H9 (cell line): ENCODE measurements around the gene EVI5L. TPM values are rescaled to one million over a fixed set of nuclear protein-coding genes. Genes with fewer than 3 reads are reported as not detected.

Source experiments
- DNase-seq: peaks from one replicate; pipeline ENCODE4 v3.0.0-alpha.2; 2017
- H2AFZ ChIP-seq: one replicate; pipeline ENCODE4 v1.6.1; 2013; ENCODE audit warnings: mild to moderate bottlenecking, low read length, control low read depth, moderate library complexity
- H2AK5ac ChIP-seq: 2 replicates; pipeline ENCODE4 v1.6.1; 2013; ENCODE audit warnings: low read length, control low read depth, mixed read lengths; ENCODE audit not compliant: insufficient read length
- H2BK120ac ChIP-seq: one replicate; pipeline ENCODE4 v1.6.1; 2013; ENCODE audit warnings: low read depth, mild to moderate bottlenecking, low read length, control low read depth, inconsistent platforms; ENCODE audit not compliant: poor library complexity, severe bottlenecking
- H2BK12ac ChIP-seq: 2 replicates; pipeline ENCODE4 v1.6.1; 2013; ENCODE audit warnings: low read length, control low read depth, mixed read lengths, low read depth; ENCODE audit not compliant: insufficient read length
- H2BK15ac ChIP-seq: 2 replicates; pipeline ENCODE4 v1.6.1; 2013; ENCODE audit warnings: low read depth, low read length, control low read depth
- H2BK20ac ChIP-seq: one replicate; pipeline ENCODE4 v1.6.1; 2013; ENCODE audit warnings: low read depth, mild to moderate bottlenecking, low read length, control low read depth, inconsistent platforms; ENCODE audit not compliant: poor library complexity, severe bottlenecking
- H2BK5ac ChIP-seq: 2 replicates; pipeline ENCODE4 v1.6.1; 2013; ENCODE audit warnings: low read length, control low read depth, mixed read lengths; ENCODE audit not compliant: insufficient read length
- H3K14ac ChIP-seq: 2 replicates; pipeline ENCODE4 v1.6.1; 2013; ENCODE audit warnings: low read length, control low read depth; ENCODE audit not compliant: insufficient read depth
- H3K18ac ChIP-seq: 2 replicates; pipeline ENCODE4 v1.6.1; 2013; ENCODE audit warnings: low read depth, mild to moderate bottlenecking, mixed read lengths, low read length, control low read depth; ENCODE audit not compliant: insufficient read length
- H3K23ac ChIP-seq: 2 replicates; pipeline ENCODE4 v1.6.1; 2013; ENCODE audit warnings: low read length, control low read depth, mixed read lengths, low read depth; ENCODE audit not compliant: insufficient read length
- H3K23me2 ChIP-seq: 2 replicates; pipeline ENCODE4 v1.6.1; 2013; ENCODE audit warnings: low read depth, mild to moderate bottlenecking, mixed read lengths, low read length, control low read depth; ENCODE audit not compliant: insufficient read length, poor library complexity, severe bottlenecking
- H3K27ac ChIP-seq: 2 replicates; pipeline ENCODE4 v1.5.1; 2013; ENCODE audit warnings: low read length, control low read depth, mixed read lengths, low read depth; ENCODE audit not compliant: insufficient read length
- H3K27me3 ChIP-seq: 2 replicates; pipeline ENCODE4 v1.6.1; 2013; ENCODE audit warnings: low read length, control low read depth, inconsistent platforms; ENCODE audit not compliant: insufficient read depth
- H3K4ac ChIP-seq: 2 replicates; pipeline ENCODE4 v1.6.1; 2013; ENCODE audit warnings: low read depth, mild to moderate bottlenecking, control low read depth, inconsistent platforms, low read length, moderate library complexity
- H3K4me1 ChIP-seq: 2 replicates; pipeline ENCODE4 v1.6.1; 2013; ENCODE audit warnings: low read length, control low read depth, inconsistent platforms; ENCODE audit not compliant: insufficient read depth
- H3K4me2 ChIP-seq: 2 replicates; pipeline ENCODE4 v1.6.1; 2013; ENCODE audit warnings: low read length, control low read depth, mixed read lengths; ENCODE audit not compliant: insufficient read length, insufficient read depth
- H3K56ac ChIP-seq: 2 replicates; pipeline ENCODE4 v1.6.1; 2013; ENCODE audit warnings: low read depth, mild to moderate bottlenecking, mixed read lengths, low read length, control low read depth; ENCODE audit not compliant: insufficient read length
- H3K79me1 ChIP-seq: 2 replicates; pipeline ENCODE4 v1.6.1; 2013; ENCODE audit warnings: low read depth, mild to moderate bottlenecking, moderate library complexity, low read length, control low read depth, inconsistent platforms; ENCODE audit not compliant: insufficient read depth, poor library complexity, severe bottlenecking
- H3K79me2 ChIP-seq: 2 replicates; pipeline ENCODE4 v1.6.1; 2013; ENCODE audit warnings: low read length, control low read depth, inconsistent platforms; ENCODE audit not compliant: insufficient read depth
- H3K9ac ChIP-seq: 2 replicates; pipeline ENCODE4 v1.6.1; 2013; ENCODE audit warnings: low read length, control low read depth, mixed read lengths; ENCODE audit not compliant: insufficient read length; ENCODE audit errors: extremely low read depth
- H3K9me3 ChIP-seq: one replicate; pipeline ENCODE4 v1.6.1; 2013; ENCODE audit warnings: low read depth, low read length, inconsistent platforms; ENCODE audit not compliant: control insufficient read depth
- H3T11ph ChIP-seq: one replicate; pipeline ENCODE4 v1.6.1; 2013; ENCODE audit warnings: mild to moderate bottlenecking, low read length, control low read depth, inconsistent platforms
- H4K20me1 ChIP-seq: one replicate; pipeline ENCODE4 v1.6.1; 2013; ENCODE audit not compliant: control insufficient read depth, insufficient read length, insufficient read depth
- H4K5ac ChIP-seq: 2 replicates; pipeline ENCODE4 v1.6.1; 2013; ENCODE audit warnings: low read depth, mild to moderate bottlenecking, mixed read lengths, low read length, control low read depth; ENCODE audit not compliant: insufficient read length
- H4K8ac ChIP-seq: replicated peaks from 2 replicates; pipeline ENCODE4 v1.6.1; 2013; ENCODE audit warnings: low read length, control low read depth, mixed read lengths, low read depth; ENCODE audit not compliant: insufficient read length
- H4K91ac ChIP-seq: 2 replicates; pipeline ENCODE4 v1.6.1; 2013; ENCODE audit warnings: low read depth, mild to moderate bottlenecking, moderate library complexity, mixed read lengths, low read length, control low read depth; ENCODE audit not compliant: insufficient read length
- H3K27ac Mint-ChIP-seq, 3 experiments: 2 replicates in 2 of 3; 3 replicates in 1 of 3; pipeline ENCODE4 v1.8.0; 2020 to 2021; ENCODE audit warnings: mixed read lengths in 3 of 3, mild to moderate bottlenecking in 1 of 3, moderate library complexity in 1 of 3
- H3K27me3 Mint-ChIP-seq: 2 replicates; pipeline ENCODE4 v1.8.0; 2021; ENCODE audit warnings: low read depth, mild to moderate bottlenecking, moderate library complexity, mixed read lengths
- H3K36me3 Mint-ChIP-seq, 3 experiments: 2 replicates in 2 of 3; 3 replicates in 1 of 3; pipeline ENCODE4 v1.8.0; 2020 to 2021; ENCODE audit warnings: low read depth in 3 of 3, mixed read lengths in 3 of 3; ENCODE audit not compliant: insufficient read depth in 1 of 3
- H3K4me1 Mint-ChIP-seq, 2 experiments: 2 replicates each; pipeline ENCODE4 v1.8.0; 2020; ENCODE audit warnings: mixed read lengths in 2 of 2
- H3K4me3 Mint-ChIP-seq, 2 experiments: 2 replicates in 1 of 2; 3 replicates in 1 of 2; pipeline ENCODE4 v1.8.0; 2020 to 2021; ENCODE audit warnings: mild to moderate bottlenecking in 2 of 2, mixed read lengths in 2 of 2, moderate library complexity in 1 of 2
- H3K9me3 Mint-ChIP-seq, 2 experiments: 2 replicates in 1 of 2; 3 replicates in 1 of 2; pipeline ENCODE4 v1.8.0; 2020; ENCODE audit warnings: mild to moderate bottlenecking in 2 of 2, mixed read lengths in 2 of 2, moderate library complexity in 1 of 2
- WGBS: extraction: QIAGEN DNeasy Blood & Tissue Kit; methylation state at CpG from one replicate; pipeline ENCODE4 v1.1.7; 2013; ENCODE audit warnings: missing lambda C conversion rate, low lambda C conversion rate, mixed read lengths; ENCODE audit not compliant: insufficient read length; ENCODE audit errors: extremely low coverage; 5-methylcytosine and 5-hydroxymethylcytosine counted together
- total RNA-seq: library from RNA; stranded (reverse); gene quantifications from 2 replicates; pipeline ENCODE4 v1.2.1, GENCODE V29; 2021
- TF ChIP-seq, protein P1 (sequence below): fragments of 200-600 bp; sonication (generic); conservative IDR thresholded peaks from 3 replicates; pipeline ENCODE4 v1.8.0; 2021; ENCODE audit warnings: antibody characterized with exemption, mild to moderate bottlenecking

EVI5L gene
- total RNA-seq, 1 experiment from 2014 or later: 7.1 TPM

- Histone ChIP-seq H2AK5ac (no peak overlapping the region), H3K14ac (no peak overlapping the region), H4K5ac (no peak overlapping the region), H2BK20ac (no peak overlapping the region), H2BK120ac (no peak overlapping the region), H4K8ac (no peak overlapping the region), H3K79me1 (no peaks in the 10 kb centered on the region), H3K18ac (no peak overlapping the region), H3T11ph (no peak overlapping the region), H3K79me2 (no peaks in the 10 kb centered on the region), H2BK5ac (no peak overlapping the region), H3K4me2 (peak overlapping the region; percentile 40), H3K23ac (no peak overlapping the region), H3K4me1 (no peaks in the 10 kb centered on the region; the same call in 1 of the 2 replicates), H2BK12ac (no peak overlapping the region), H3K9me3 (no peaks in the 10 kb centered on the region), H3K4ac (no peak overlapping the region), H2BK15ac (no peak overlapping the region), H4K20me1 (peaks cover 4% of the 10 kb centered on the region), H3K23me2 (peaks cover 22% of the 10 kb centered on the region), H3K9ac (no peak overlapping the region), H3K27me3 (peaks cover 1% of the 10 kb centered on the region; the same call in 1 of the 2 replicates), H3K56ac (no peak overlapping the region), H4K91ac (no peak overlapping the region), H2AFZ (no peak overlapping the region), H3K27ac (no peak overlapping the region)
- WGBS: no CpG with 5 or more reads among the region's 47 CpGs
- peak; percentile 81 for DNase-seq
- H3K36me3 Mint-ChIP-seq: peaks cover 0 to 6% (median 5%) of the 10 kb centered on the region in 3 experiments; a peak in 4 of 7 replicates
- TF ChIP-seq, protein P1, sequence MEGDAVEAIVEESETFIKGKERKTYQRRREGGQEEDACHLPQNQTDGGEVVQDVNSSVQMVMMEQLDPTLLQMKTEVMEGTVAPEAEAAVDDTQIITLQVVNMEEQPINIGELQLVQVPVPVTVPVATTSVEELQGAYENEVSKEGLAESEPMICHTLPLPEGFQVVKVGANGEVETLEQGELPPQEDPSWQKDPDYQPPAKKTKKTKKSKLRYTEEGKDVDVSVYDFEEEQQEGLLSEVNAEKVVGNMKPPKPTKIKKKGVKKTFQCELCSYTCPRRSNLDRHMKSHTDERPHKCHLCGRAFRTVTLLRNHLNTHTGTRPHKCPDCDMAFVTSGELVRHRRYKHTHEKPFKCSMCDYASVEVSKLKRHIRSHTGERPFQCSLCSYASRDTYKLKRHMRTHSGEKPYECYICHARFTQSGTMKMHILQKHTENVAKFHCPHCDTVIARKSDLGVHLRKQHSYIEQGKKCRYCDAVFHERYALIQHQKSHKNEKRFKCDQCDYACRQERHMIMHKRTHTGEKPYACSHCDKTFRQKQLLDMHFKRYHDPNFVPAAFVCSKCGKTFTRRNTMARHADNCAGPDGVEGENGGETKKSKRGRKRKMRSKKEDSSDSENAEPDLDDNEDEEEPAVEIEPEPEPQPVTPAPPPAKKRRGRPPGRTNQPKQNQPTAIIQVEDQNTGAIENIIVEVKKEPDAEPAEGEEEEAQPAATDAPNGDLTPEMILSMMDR: peak; percentile 42; the same call in 2 of the 3 replicates
- H3K4me3 Mint-ChIP-seq: peak overlapping the region in 1 of 2 experiments; percentile 73; a peak in 2 of 5 replicates
- H3K4me1 Mint-ChIP-seq: peaks cover 18 to 46% of the 10 kb centered on the region in 2 experiments
- H3K27me3 Mint-ChIP-seq: peaks cover 39% of the 10 kb centered on the region
- H3K9me3 Mint-ChIP-seq: no peaks in the 10 kb centered on the region
- no peak overlapping the region for H3K27ac Mint-ChIP-seq
Observed at GRCh38 chr19:7869453-7869909, 39.5 kb downstream of the EVI5L start.
